Trophoblast cell (in vitro differentiated cells and primary cell): ENCODE results near the gene CDC25A.

Experiments used
- DNase-seq, 2 donors: peaks; one replicate each; pipeline ENCODE4 v3.0.0-alpha.2; 2016
- H2AFZ ChIP-seq: 2 replicates; pipeline ENCODE4 v1.6.1; 2013; ENCODE audit warnings: low read length, moderate library complexity, mild to moderate bottlenecking; ENCODE audit not compliant: insufficient read depth, poor library complexity
- H2AK5ac ChIP-seq: 2 replicates; pipeline ENCODE4 v1.6.1; 2013; ENCODE audit warnings: mild to moderate bottlenecking, low read length
- H2BK120ac ChIP-seq: 2 replicates; pipeline ENCODE4 v1.6.1; 2013; ENCODE audit warnings: low read length, mild to moderate bottlenecking, moderate library complexity; ENCODE audit not compliant: insufficient read depth, poor library complexity
- H2BK12ac ChIP-seq: 2 replicates; pipeline ENCODE4 v1.6.1; 2013; ENCODE audit warnings: mild to moderate bottlenecking, low read length, moderate library complexity
- H2BK5ac ChIP-seq: 2 replicates; pipeline ENCODE4 v1.6.1; 2013; ENCODE audit warnings: low read length, low read depth, moderate library complexity, mild to moderate bottlenecking; ENCODE audit not compliant: poor library complexity
- H3K14ac ChIP-seq: 2 replicates; pipeline ENCODE4 v1.6.1; 2013; ENCODE audit warnings: mild to moderate bottlenecking, low read length
- H3K18ac ChIP-seq: 2 replicates; pipeline ENCODE4 v1.6.1; 2013; ENCODE audit warnings: mild to moderate bottlenecking, low read length
- H3K23ac ChIP-seq: 2 replicates; pipeline ENCODE4 v1.6.1; 2013; ENCODE audit warnings: low read length
- H3K27ac ChIP-seq: 2 replicates; pipeline ENCODE4 v1.5.1; 2013; ENCODE audit warnings: low read depth, mild to moderate bottlenecking, inconsistent platforms, low read length, moderate library complexity
- H3K27me3 ChIP-seq: 2 replicates; pipeline ENCODE4 v1.6.1; 2013; ENCODE audit warnings: inconsistent platforms, mild to moderate bottlenecking, low read length, moderate library complexity; ENCODE audit not compliant: insufficient read depth
- H3K36me3 ChIP-seq, 2 experiments: 1 replicate in 1 of 2; 2 replicates in 1 of 2; pipeline ENCODE4 v1.6.1; 2013; ENCODE audit warnings: low read length in 2 of 2, mild to moderate bottlenecking in 2 of 2, moderate library complexity in 1 of 2; ENCODE audit not compliant: insufficient read depth in 2 of 2, control insufficient read depth in 1 of 2
- H3K4ac ChIP-seq: 2 replicates; pipeline ENCODE4 v1.6.1; 2013; ENCODE audit warnings: low read depth, mild to moderate bottlenecking, low read length, moderate library complexity
- H3K4me1 ChIP-seq, 2 experiments: 1 replicate in 1 of 2; 2 replicates in 1 of 2; pipeline ENCODE4 v1.6.1; 2013; ENCODE audit warnings: low read length in 2 of 2, mild to moderate bottlenecking in 2 of 2, moderate library complexity in 1 of 2; ENCODE audit not compliant: insufficient read depth in 2 of 2, control insufficient read depth in 1 of 2
- H3K4me2 ChIP-seq: 2 replicates; pipeline ENCODE4 v1.6.1; 2013; ENCODE audit warnings: inconsistent platforms, mild to moderate bottlenecking, low read length, moderate library complexity
- H3K4me3 ChIP-seq: 2 replicates; pipeline ENCODE4 v1.5.1; 2013; ENCODE audit warnings: mild to moderate bottlenecking, low read depth, low read length, inconsistent platforms
- H3K79me1 ChIP-seq: one replicate; pipeline ENCODE4 v1.6.1; 2013; ENCODE audit warnings: low read length
- H3K79me2 ChIP-seq: 2 replicates; pipeline ENCODE4 v1.6.1; 2013; ENCODE audit warnings: low read length, mild to moderate bottlenecking; ENCODE audit not compliant: control insufficient read depth, insufficient read depth, poor library complexity
- H3K9ac ChIP-seq: 2 replicates; pipeline ENCODE4 v1.6.1; 2013; ENCODE audit warnings: mild to moderate bottlenecking, low read length
- H3K9me3 ChIP-seq: 2 replicates; pipeline ENCODE4 v1.6.1; 2013; ENCODE audit warnings: low read depth, mild to moderate bottlenecking, control low read depth, inconsistent platforms, low read length; ENCODE audit not compliant: insufficient read depth
- H4K12ac ChIP-seq: 2 replicates; pipeline ENCODE4 v1.6.1; 2013; ENCODE audit warnings: low read depth, mild to moderate bottlenecking, low read length, moderate library complexity
- H4K8ac ChIP-seq: 2 replicates; pipeline ENCODE4 v1.6.1; 2013; ENCODE audit warnings: low read depth, mild to moderate bottlenecking, low read length, moderate library complexity
- H4K91ac ChIP-seq: one replicate; pipeline ENCODE4 v1.6.1; 2013; ENCODE audit warnings: low read depth, mild to moderate bottlenecking, low read length, moderate library complexity
- WGBS: extraction: QIAGEN DNeasy Blood & Tissue Kit; methylation state at CpG from one replicate; pipeline ENCODE4 v1.1.7; 2013; ENCODE audit warnings: missing lambda C conversion rate; ENCODE audit not compliant: insufficient read length, insufficient coverage; ENCODE audit errors: extremely low coverage; 5-methylcytosine and 5-hydroxymethylcytosine counted together

CDC25A gene

GRCh38 chr3:48215876-48216275 lies 27.7 kb upstream of the CDC25A start:
- Histone ChIP-seq H3K23ac (no peak overlapping the region), H4K12ac (no peak overlapping the region), H3K27me3 (no peaks in the 10 kb centered on the region), H3K9ac (no peak overlapping the region), H3K4me3 (no peak overlapping the region), H3K9me3 (peaks cover 1% of the 10 kb centered on the region), H2BK5ac (no peak overlapping the region), H2BK12ac (no peak overlapping the region), H3K79me1 (no peaks in the 10 kb centered on the region), H4K8ac (no peak overlapping the region), H3K27ac (no peak overlapping the region), H3K4me2 (no peak overlapping the region), H3K4me1 (no peaks in the 10 kb centered on the region), H3K79me2 (no peaks in the 10 kb centered on the region), H2AK5ac (no peak overlapping the region), H3K4ac (no peak overlapping the region), H3K36me3 (no peaks in the 10 kb centered on the region), H2BK120ac (no peak overlapping the region), H3K18ac (no peak overlapping the region), H2AFZ (no peak overlapping the region), H4K91ac (no peak overlapping the region), H3K14ac (no peak overlapping the region)
- no peak for DNase-seq
- no CpG with 5 or more reads among the region's 5 CpGs for WGBS

GRCh38 chr3:48215466-48215865 lies 27.2 kb upstream of the CDC25A start:
- Histone ChIP-seq H3K4me2 (no peak overlapping the region), H3K9ac (no peak overlapping the region), H2BK120ac (no peak overlapping the region), H3K4me1 (no peaks in the 10 kb centered on the region), H3K9me3 (peaks cover 1% of the 10 kb centered on the region), H3K4me3 (no peak overlapping the region), H3K79me1 (no peaks in the 10 kb centered on the region), H4K8ac (no peak overlapping the region), H4K91ac (no peak overlapping the region), H4K12ac (no peak overlapping the region), H2BK12ac (no peak overlapping the region), H2AFZ (no peak overlapping the region), H3K23ac (no peak overlapping the region), H3K14ac (no peak overlapping the region), H3K27me3 (no peaks in the 10 kb centered on the region), H2AK5ac (no peak overlapping the region), H3K36me3 (no peaks in the 10 kb centered on the region), H3K18ac (no peak overlapping the region), H2BK5ac (no peak overlapping the region), H3K79me2 (no peaks in the 10 kb centered on the region), H3K4ac (no peak overlapping the region), H3K27ac (no peak overlapping the region)
- no peak for DNase-seq
- no CpG with 5 or more reads among the region's 4 CpGs for WGBS

- Histone ChIP-seq H2AFZ (no peak overlapping the region), H3K4me1 (no peaks in the 10 kb centered on the region), H4K91ac (no peak overlapping the region), H2BK12ac (no peak overlapping the region), H3K4me3 (no peak overlapping the region), H3K9me3 (peaks cover 3% of the 10 kb centered on the region), H3K36me3 (no peaks in the 10 kb centered on the region), H3K4ac (no peak overlapping the region), H3K9ac (no peak overlapping the region), H3K27ac (no peak overlapping the region), H4K8ac (no peak overlapping the region), H2BK120ac (no peak overlapping the region), H2BK5ac (no peak overlapping the region), H3K4me2 (no peak overlapping the region), H3K18ac (no peak overlapping the region), H3K14ac (no peak overlapping the region), H3K79me1 (no peaks in the 10 kb centered on the region), H4K12ac (no peak overlapping the region), H3K27me3 (no peaks in the 10 kb centered on the region), H2AK5ac (no peak overlapping the region), H3K79me2 (no peaks in the 10 kb centered on the region), H3K23ac (no peak overlapping the region)
- WGBS: no CpG with 5 or more reads among the region's 3 CpGs
- no peak for DNase-seq
These were observed 26.8 kb upstream of the CDC25A start for GRCh38 chr3:48215019-48215418.

GRCh38 chr3:48214225-48214624 lies 26.0 kb upstream of the CDC25A start:
- Histone ChIP-seq H4K8ac (no peak overlapping the region), H2BK12ac (no peak overlapping the region), H3K36me3 (no peaks in the 10 kb centered on the region), H3K79me1 (no peaks in the 10 kb centered on the region), H3K4me3 (no peak overlapping the region), H3K9ac (no peak overlapping the region), H2AK5ac (no peak overlapping the region), H3K79me2 (no peaks in the 10 kb centered on the region), H3K14ac (no peak overlapping the region), H3K23ac (no peak overlapping the region), H3K4ac (no peak overlapping the region), H3K27me3 (no peaks in the 10 kb centered on the region), H3K4me2 (no peak overlapping the region), H2BK120ac (no peak overlapping the region), H2BK5ac (no peak overlapping the region), H3K18ac (no peak overlapping the region), H4K12ac (no peak overlapping the region), H4K91ac (no peak overlapping the region), H3K9me3 (peaks cover 8% of the 10 kb centered on the region), H2AFZ (no peak overlapping the region), H3K4me1 (no peaks in the 10 kb centered on the region), H3K27ac (no peak overlapping the region)
- DNase-seq: no peak
- WGBS: no CpG with 5 or more reads among the region's 3 CpGs
